Esophagus muscularis mucosa (tissue), 4 donors: ENCODE measurements around the gene MVB12B. TPM values are rescaled to one million over a fixed set of nuclear protein-coding genes. Genes with fewer than 3 reads are reported as not detected.

ENCODE experiments used
- DNase-seq: peaks from one replicate; pipeline ENCODE4 v3.0.0-alpha.2; 2017; ENCODE audit errors: extremely low spot score
- H3K27ac ChIP-seq, 4 donors: fragments of 200-600 bp; sonication (generic); replicated peaks in 1 of 4; 1 replicate in 3 of 4; 2 replicates in 1 of 4; pipeline ENCODE4 v1.5.1; 2016 to 2019; ENCODE audit warnings: mild to moderate bottlenecking in 1 of 4
- H3K27me3 ChIP-seq, 4 donors: fragments of 200-600 bp; sonication (generic); one replicate each; pipeline versions ENCODE4 v1.5.1 to v1.6.0; 2016 to 2019
- H3K36me3 ChIP-seq, 4 donors: fragments of 200-600 bp; sonication (generic); one replicate each; pipeline ENCODE4 v1.5.1; 2016 to 2019
- H3K4me1 ChIP-seq, 4 donors: fragments of 200-600 bp; sonication (generic); one replicate each; pipeline ENCODE4 v1.5.1; 2016 to 2019
- H3K4me3 ChIP-seq, 4 donors: fragments of 200-600 bp; sonication (generic); 1 replicate in 2 of 4; 2 replicates in 2 of 4; pipeline ENCODE4 v1.5.1; 2016 to 2019; ENCODE audit warnings: mild to moderate bottlenecking in 4 of 4, moderate library complexity in 1 of 4
- H3K9me3 ChIP-seq, 4 donors: fragments of 200-600 bp; sonication (generic); 1 replicate in 3 of 4; 2 replicates in 1 of 4; pipeline ENCODE4 v1.5.1; 2016 to 2019
- EP300 ChIP-seq: sonication (generic); formaldehyde crosslinking; IDR thresholded peaks from one replicate; pipeline ENCODE4 v1.6.1; 2017; ENCODE audit warnings: antibody characterized with exemption
- POLR2A ChIP-seq: fragments of 450-650 bp; IDR thresholded peaks from one replicate; pipeline ENCODE4 v1.6.1; 2017; ENCODE audit warnings: antibody characterized with exemption, moderate library complexity, mild to moderate bottlenecking, low read depth
- POLR2AphosphoS5 ChIP-seq, 2 donors: sonication (generic); formaldehyde crosslinking; IDR thresholded peaks; one replicate each; pipeline ENCODE4 v1.6.1; 2017; ENCODE audit warnings: antibody characterized with exemption in 2 of 2
- WGBS: methylation state at CpG from one replicate; pipeline ENCODE4 v1.1.5; 2018; 5-methylcytosine and 5-hydroxymethylcytosine counted together
- intact Hi-C: fragments of 100-400 bp; cut with DNase I; formaldehyde crosslinking; loops from one replicate; pipeline ENCODE4 v1.15.1; 2023
- total RNA-seq, 4 donors: library from RNA; depleted of rRNA; stranded (reverse); fragments of >200 nt; gene quantifications; one replicate each; pipeline versions ENCODE4 v1.1.0 to v1.2.1, GENCODE V29; 2016
- TF ChIP-seq, protein P1 (sequence below), 3 experiments: fragments of 200-600 bp in 2 of 3; fragments of 450-650 bp in 1 of 3; sonication (generic) in 2 of 3; IDR thresholded peaks; one replicate each; pipeline ENCODE4 v1.5.1; 2017 to 2019; ENCODE audit warnings: antibody characterized with exemption in 3 of 3, mild to moderate bottlenecking in 2 of 3, moderate library complexity in 1 of 3

MVB12B gene
- total RNA-seq, 4 donors from 2014 or later, result 14.1 to 25.0 (median 18.4) TPM

GRCh38 chr9:126519660-126520420 is 193.2 kb downstream of the MVB12B start:
- intact Hi-C loops, result loop anchor here (5.0 kb wide), 1 partner anchor 37 kb away; no protein-coding TSS in a partner anchor

GRCh38 chr9:126520453-126520852 is 193.8 kb downstream of the MVB12B start:
- Histone ChIP-seq H3K9me3 (no peaks in the 10 kb centered on the region), H3K4me1 (peaks cover 17 to 57% (median 40%) of the 10 kb centered on the region in 4 donors), H3K27ac (no peak overlapping the region), H3K27me3 (peaks cover 3 to 85% (median 25%) of the 10 kb centered on the region in 4 donors), H3K4me3 (no peak overlapping the region), H3K36me3 (no peaks in the 10 kb centered on the region)
- WGBS, result 93% methylated on average over 10 of the region's 10 CpGs
- intact Hi-C loops, result no loop called here
- TF ChIP-seq, protein P1, sequence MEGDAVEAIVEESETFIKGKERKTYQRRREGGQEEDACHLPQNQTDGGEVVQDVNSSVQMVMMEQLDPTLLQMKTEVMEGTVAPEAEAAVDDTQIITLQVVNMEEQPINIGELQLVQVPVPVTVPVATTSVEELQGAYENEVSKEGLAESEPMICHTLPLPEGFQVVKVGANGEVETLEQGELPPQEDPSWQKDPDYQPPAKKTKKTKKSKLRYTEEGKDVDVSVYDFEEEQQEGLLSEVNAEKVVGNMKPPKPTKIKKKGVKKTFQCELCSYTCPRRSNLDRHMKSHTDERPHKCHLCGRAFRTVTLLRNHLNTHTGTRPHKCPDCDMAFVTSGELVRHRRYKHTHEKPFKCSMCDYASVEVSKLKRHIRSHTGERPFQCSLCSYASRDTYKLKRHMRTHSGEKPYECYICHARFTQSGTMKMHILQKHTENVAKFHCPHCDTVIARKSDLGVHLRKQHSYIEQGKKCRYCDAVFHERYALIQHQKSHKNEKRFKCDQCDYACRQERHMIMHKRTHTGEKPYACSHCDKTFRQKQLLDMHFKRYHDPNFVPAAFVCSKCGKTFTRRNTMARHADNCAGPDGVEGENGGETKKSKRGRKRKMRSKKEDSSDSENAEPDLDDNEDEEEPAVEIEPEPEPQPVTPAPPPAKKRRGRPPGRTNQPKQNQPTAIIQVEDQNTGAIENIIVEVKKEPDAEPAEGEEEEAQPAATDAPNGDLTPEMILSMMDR (IDR thresholded peaks at IDR 0.05), result no peak
- TF ChIP-seq POLR2A (no peak), POLR2AphosphoS5 (IDR thresholded peaks at IDR 0.05) (no peak), EP300 (no peak)
- no peak for DNase-seq

More at GRCh38 chr9:126519660-126520420, 193.2 kb downstream of the MVB12B start:
- H3K4me3 ChIP-seq, result no peak overlapping the region
- peaks cover 3 to 90% (median 31%) of the 10 kb centered on the region in 4 donors for H3K27me3 ChIP-seq
- no peak for DNase-seq
- peaks cover 17 to 64% (median 43%) of the 10 kb centered on the region in 4 donors for H3K4me1 ChIP-seq
- no peaks in the 10 kb centered on the region for H3K9me3 ChIP-seq
- TF ChIP-seq EP300 (no peak), POLR2A (no peak), POLR2AphosphoS5 (IDR thresholded peaks at IDR 0.05) (no peak)
- TF ChIP-seq, protein P1 (IDR thresholded peaks at IDR 0.05), result no peak
- no peaks in the 10 kb centered on the region for H3K36me3 ChIP-seq
- WGBS, result 88% methylated on average over 22 of the region's 22 CpGs
- H3K27ac ChIP-seq, result no peak overlapping the region

DNA sequence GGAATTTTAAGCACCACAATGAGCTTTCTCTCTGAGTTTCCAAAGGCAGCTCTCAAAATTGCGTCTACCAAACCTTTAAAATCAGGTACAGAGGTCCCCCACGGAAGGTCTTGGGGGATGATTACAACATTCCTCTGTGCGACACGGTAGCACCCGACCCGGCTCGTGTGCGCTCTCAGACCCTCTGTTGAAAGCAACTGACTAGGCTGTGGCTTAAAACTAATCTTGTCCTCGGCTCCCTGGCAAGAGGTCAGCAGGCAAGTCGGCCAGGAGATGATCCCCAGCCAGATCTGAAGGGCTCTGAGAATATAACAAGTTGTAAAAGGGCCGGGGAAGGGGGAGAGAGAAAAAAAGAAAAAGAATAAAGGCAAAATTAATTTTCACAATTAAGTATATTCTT is 194.5 kb downstream of the MVB12B start:
- Histone ChIP-seq H3K4me3 (no peak overlapping the region), H3K4me1 (peaks cover 17 to 51% (median 36%) of the 10 kb centered on the region in 4 donors), H3K27me3 (peaks cover 3 to 78% (median 19%) of the 10 kb centered on the region in 4 donors), H3K36me3 (no peaks in the 10 kb centered on the region), H3K9me3 (no peaks in the 10 kb centered on the region), H3K27ac (no peak overlapping the region)
- TF ChIP-seq POLR2A (no peak), POLR2AphosphoS5 (IDR thresholded peaks at IDR 0.05) (no peak), EP300 (no peak)
- TF ChIP-seq, protein P1 (IDR thresholded peaks at IDR 0.05), result no peak
- intact Hi-C loops, result no loop called here
- DNase-seq, result no peak
- 74% methylated on average over 11 of the region's 11 CpGs for WGBS

- 91% methylated on average over 12 of the region's 13 CpGs for WGBS
- no peak for DNase-seq
- TF ChIP-seq POLR2A (no peak), EP300 (no peak), POLR2AphosphoS5 (IDR thresholded peaks at IDR 0.05) (no peak)
- TF ChIP-seq, protein P1 (IDR thresholded peaks at IDR 0.05), result no peak
- Histone ChIP-seq H3K4me3 (no peak overlapping the region), H3K27me3 (peaks cover 3 to 74% (median 17%) of the 10 kb centered on the region in 4 donors), H3K27ac (no peak overlapping the region), H3K36me3 (no peaks in the 10 kb centered on the region), H3K4me1 (peaks cover 13 to 46% (median 31%) of the 10 kb centered on the region in 4 donors), H3K9me3 (no peaks in the 10 kb centered on the region)
- intact Hi-C loops, result no loop called here
Measured at GRCh38 chr9:126521551-126521950, 194.9 kb downstream of the MVB12B start.
